Measurements from ENCODE around the gene DPEP3.
"Not testable (repeated sequence)": the region's sequence is repeated elsewhere in the genome, so short reads cannot be mapped to it uniquely, and the experiment has no call there.

The DPEP3 gene

GRCh38 chr16:67943619-67944504 lies 36.4 kb downstream of the DPEP3 start, which contains the start of gene LCAT:
LCAT (minus strand) TSS chr16:67944120; CDS start chr16:67944101, 19 bp downstream.
- no peak for DNase-seq

GRCh38 chr16:67943256-67943618 lies 37.1 kb downstream of the DPEP3 start:
- no peak for DNase-seq

- no peak for DNase-seq
Observed at GRCh38 chr16:67942510-67943255, 37.6 kb downstream of the DPEP3 start.

- DNase-seq: no peak
Observed at GRCh38 chr16:67942200-67942509, 38.1 kb downstream of the DPEP3 start.

GRCh38 chr16:67941469-67942199 lies 38.7 kb downstream of the DPEP3 start:
- DNase-seq: no peak

- DNase-seq: no peak
Observed at GRCh38 chr16:67940446-67941089, 39.7 kb downstream of the DPEP3 start.

- no peak for DNase-seq
Observed at GRCh38 chr16:67939507-67940445, 40.5 kb downstream of the DPEP3 start.

- not testable (repeated sequence) for DNase-seq
Observed at GRCh38 chr16:67937713-67938112, 42.6 kb downstream of the DPEP3 start.

- no peak for DNase-seq
Observed at GRCh38 chr16:67936880-67937605, 43.3 kb downstream of the DPEP3 start.

GRCh38 chr16:67936124-67936879 lies 44.0 kb downstream of the DPEP3 start, which contains the start of gene PSMB10:
PSMB10 (minus strand) TSS chr16:67936850; CDS start chr16:67936749, 101 bp downstream.
- DNase-seq: peak; percentile 79

GRCh38 chr16:67935402-67936123 lies 44.7 kb downstream of the DPEP3 start:
- peak; percentile 93 for DNase-seq

- no peak for DNase-seq
Observed at GRCh38 chr16:67935101-67935401, 45.2 kb downstream of the DPEP3 start.

GRCh38 chr16:67934306-67935100 lies 45.8 kb downstream of the DPEP3 start:
- no peak for DNase-seq

- DNase-seq: no peak
Observed at GRCh38 chr16:67933805-67934204, 46.5 kb downstream of the DPEP3 start.

GRCh38 chr16:67932462-67932840 lies 47.8 kb downstream of the DPEP3 start:
- no peak for DNase-seq

GRCh38 chr16:67931712-67932461 lies 48.4 kb downstream of the DPEP3 start, which contains the start of gene CTRL:
CTRL (minus strand) TSS chr16:67931862; CDS start chr16:67931852, 10 bp downstream.
- no peak for DNase-seq

- no peak for DNase-seq
Observed at GRCh38 chr16:67930678-67931211, 49.6 kb downstream of the DPEP3 start.

GRCh38 chr16:67930191-67930590 lies 50.1 kb downstream of the DPEP3 start:
- no peak for DNase-seq
